HepG2 (cell line): ENCODE data around the gene VAMP5. TPM values are rescaled to one million over a fixed set of nuclear protein-coding genes. Genes with fewer than 3 reads are reported as not detected.

Source experiments
- ATF7 ChIP-seq, 2 experiments: fragments of 450-650 bp in 1 of 2; sonication (generic) in 1 of 2; formaldehyde crosslinking in 1 of 2; IDR thresholded peaks; 2 replicates each; pipeline versions ENCODE4 v1.4.0 to v1.6.1; 2016 to 2020; ENCODE audit warnings: antibody characterized with exemption in 1 of 2, mild to moderate bottlenecking in 1 of 2, missing genetic modification reagents in 1 of 2
- CBX1 ChIP-seq: IDR thresholded peaks from one replicate; pipeline ENCODE4 v1.6.1; 2016; ENCODE audit warnings: antibody characterized with exemption, low read depth
- CBX2 ChIP-seq, 2 experiments: fragments of 200-600 bp in 1 of 2; sonication (generic); formaldehyde crosslinking in 1 of 2; IDR thresholded peaks; 2 replicates each; pipeline versions ENCODE4 v1.7.0 to v1.8.1; 2018 to 2022; ENCODE audit warnings: low read depth in 2 of 2, low read length in 1 of 2, mild to moderate bottlenecking in 1 of 2, missing genetic modification reagents in 1 of 2
- ELK4 ChIP-seq: sonication (generic); formaldehyde crosslinking; IDR thresholded peaks from 2 replicates; pipeline ENCODE4 v1.9.0; 2021; ENCODE audit warnings: missing genetic modification reagents, borderline replicate concordance
- NPAS2 ChIP-seq: sonication (generic); formaldehyde crosslinking; IDR thresholded peaks from 2 replicates; pipeline ENCODE4 v1.8.0; 2022; ENCODE audit warnings: mild to moderate bottlenecking, missing genetic modification reagents, borderline replicate concordance
- POGK ChIP-seq: sonication (generic); formaldehyde crosslinking; conservative IDR thresholded peaks from 2 replicates; pipeline ENCODE4 v1.8.0; 2022; ENCODE audit warnings: mild to moderate bottlenecking, moderate library complexity, missing genetic modification reagents
- REPIN1 ChIP-seq: sonication (generic); formaldehyde crosslinking; IDR thresholded peaks from 2 replicates; pipeline ENCODE4 v1.8.0; 2022; ENCODE audit warnings: missing genetic modification reagents, low read depth, mild to moderate bottlenecking, borderline replicate concordance
- RORA ChIP-seq: sonication (generic); formaldehyde crosslinking; IDR thresholded peaks from 2 replicates; pipeline ENCODE4 v1.5.0; 2020; ENCODE audit warnings: mild to moderate bottlenecking, missing genetic modification reagents, moderate library complexity
- TIGD3 ChIP-seq: sonication (generic); formaldehyde crosslinking; IDR thresholded peaks from 2 replicates; pipeline ENCODE4 v1.5.1; 2020; ENCODE audit warnings: mild to moderate bottlenecking, missing genetic modification reagents, borderline replicate concordance
- ZBTB8A ChIP-seq: sonication (generic); formaldehyde crosslinking; IDR thresholded peaks from 2 replicates; pipeline ENCODE4 v1.4.0; 2020; ENCODE audit warnings: mild to moderate bottlenecking, low read depth, missing genetic modification reagents, borderline replicate concordance
- ZNF138 ChIP-seq: sonication (generic); formaldehyde crosslinking; IDR thresholded peaks from 2 replicates; pipeline ENCODE4 v1.5.0; 2020; ENCODE audit warnings: mild to moderate bottlenecking, low read depth, missing genetic modification reagents
- ZNF350 ChIP-seq: sonication (generic); formaldehyde crosslinking; IDR thresholded peaks from 2 replicates; pipeline ENCODE4 v1.4.0; 2020; ENCODE audit warnings: mild to moderate bottlenecking, low read depth, missing genetic modification reagents, borderline replicate concordance
- ZNF430 ChIP-seq: sonication (generic); formaldehyde crosslinking; IDR thresholded peaks from 2 replicates; pipeline ENCODE4 v1.9.0; 2021; ENCODE audit warnings: mild to moderate bottlenecking, missing genetic modification reagents
- ZNF432 ChIP-seq: sonication (generic); formaldehyde crosslinking; IDR thresholded peaks from 2 replicates; pipeline ENCODE4 v1.5.0; 2020; ENCODE audit warnings: missing genetic modification reagents, mild to moderate bottlenecking, borderline replicate concordance
- ZNF512 ChIP-seq: sonication (generic); formaldehyde crosslinking; IDR thresholded peaks from 2 replicates; pipeline ENCODE4 v1.4.0; 2020; ENCODE audit warnings: mild to moderate bottlenecking, missing genetic modification reagents
- ZNF552 ChIP-seq: sonication (generic); formaldehyde crosslinking; IDR thresholded peaks from 2 replicates; pipeline ENCODE4 v1.9.0; 2022; ENCODE audit warnings: missing genetic modification reagents, mild to moderate bottlenecking, borderline replicate concordance
- ZNF639 ChIP-seq: conservative IDR thresholded peaks from 2 replicates; pipeline ENCODE4 v1.6.1; 2018; ENCODE audit warnings: missing genetic modification reagents
- ZNF788 ChIP-seq: sonication (generic); formaldehyde crosslinking; IDR thresholded peaks from 2 replicates; pipeline ENCODE4 v1.5.0; 2020; ENCODE audit warnings: mild to moderate bottlenecking, missing genetic modification reagents, borderline replicate concordance
- polyA plus RNA-seq, 8 experiments: library from polyadenylated mRNA; depleted of rRNA in 3 of 8; stranded (reverse) in 7 of 8; unstranded in 1 of 8; fragments of >200 nt; fragmentation: Illumina TruSeq in 4 of 8; extraction: Trizol in 4 of 8; gene quantifications; 2 replicates each; pipeline versions ENCODE4 v1.2.1 to v1.2.3, GENCODE V29; 2011 to 2016; ENCODE audit warnings: low read depth in 4 of 8, missing spikeins in 1 of 8, mixed read lengths in 1 of 8; ENCODE audit not compliant: insufficient read depth in 1 of 8
- total RNA-seq, 5 experiments: library from RNA; depleted of rRNA; stranded (reverse); fragments of >200 nt; fragmentation: Illumina TruSeq; extraction: Trizol; gene quantifications; 2 replicates each; pipeline ENCODE4 v1.2.3, GENCODE V29; 2016; ENCODE audit warnings: low read depth in 1 of 5

The VAMP5 gene
- total and polyA plus RNA-seq, 2 of the 13 experiments (the other 11 are each of a cell fraction or from before 2014, with no cell fraction given) = 7.2 to 56.7 TPM

GRCh38 chr2:85601771-85602475, 17.7 kb downstream of the VAMP5 start (continued):
- TF ChIP-seq TIGD3 (CRISPR knock-in tag) = peak; percentile 31; the same call in 1 of the 2 replicates
- TF ChIP-seq NPAS2 (CRISPR knock-in tag) = no peak
- TF ChIP-seq ZNF138 = no peak
- TF ChIP-seq ATF7 (IDR thresholded peaks at IDR 0.05) = no peak
- TF ChIP-seq ATF7 (CRISPR knock-in tag; IDR thresholded peaks at IDR 0.05) = peak; percentile 28; the same call in 1 of the 2 replicates
- TF ChIP-seq ZNF350 (CRISPR knock-in tag) = 0 out of 2 replicates have a peak, but pooled peaks have one; percentile 12
- no peak for TF ChIP-seq POGK (CRISPR knock-in tag)
- 0 out of 2 replicates have a peak, but pooled peaks have one; percentile 76 for TF ChIP-seq ZNF788 (CRISPR knock-in tag)
- TF ChIP-seq ZNF432 = no peak
- no peak for TF ChIP-seq RORA
- 0 out of 2 replicates have a peak, but pooled peaks have one; percentile 1 for TF ChIP-seq ZNF552 (CRISPR knock-in tag)
- TF ChIP-seq ZNF430 (CRISPR knock-in tag) = no peak
- no peak for TF ChIP-seq ZBTB8A (CRISPR knock-in tag)
- TF ChIP-seq REPIN1 (CRISPR knock-in tag) = no peak
- TF ChIP-seq CBX1 = no peak
- TF ChIP-seq ZNF512 = no peak
- TF ChIP-seq ZNF639 (CRISPR knock-in tag) = no peak
- TF ChIP-seq CBX2 (IDR thresholded peaks at IDR 0.05; ENCODE audit: low read depth, low read length) = no peak
- no peak for TF ChIP-seq CBX2 (CRISPR knock-in tag; IDR thresholded peaks at IDR 0.05; ENCODE audit: low read depth)
- TF ChIP-seq ELK4 = no peak
